Duodenal mucosa (tissue), 2 donors: ENCODE results near the gene OXA1L.

ENCODE experiments used
- H3K27ac ChIP-seq: one replicate; pipeline ENCODE4 v1.7.0; 2013; ENCODE audit warnings: low read depth, low read length
- H3K27me3 ChIP-seq, 2 donors: one replicate each; pipeline ENCODE4 v1.7.0; 2013; ENCODE audit warnings: low read length in 2 of 2, control low read depth in 1 of 2; ENCODE audit not compliant: insufficient read depth in 2 of 2, control insufficient read depth in 1 of 2
- H3K36me3 ChIP-seq, 2 donors: one replicate each; pipeline ENCODE4 v1.7.0; 2013; ENCODE audit warnings: low read length in 2 of 2, control low read depth in 1 of 2; ENCODE audit not compliant: insufficient read depth in 2 of 2, control insufficient read depth in 1 of 2
- H3K4me1 ChIP-seq, 2 donors: one replicate each; pipeline ENCODE4 v1.7.0; 2013; ENCODE audit warnings: low read length in 2 of 2, control low read depth in 1 of 2; ENCODE audit not compliant: insufficient read depth in 2 of 2, control insufficient read depth in 1 of 2
- H3K4me3 ChIP-seq, 2 donors: one replicate each; pipeline ENCODE4 v1.7.0; 2013; ENCODE audit warnings: low read length in 2 of 2, low read depth in 1 of 2
- H3K9ac ChIP-seq, 2 donors: one replicate each; pipeline ENCODE4 v1.7.0; 2013; ENCODE audit warnings: low read length in 2 of 2, low read depth in 1 of 2
- H3K9me3 ChIP-seq, 2 donors: one replicate each; pipeline ENCODE4 v1.7.0; 2013; ENCODE audit warnings: low read length in 2 of 2, control low read depth in 1 of 2; ENCODE audit not compliant: control insufficient read depth in 1 of 2

The OXA1L gene

GRCh38 chr14:22807432-22808087 lies 41.1 kb downstream of the OXA1L start:
- H3K27ac ChIP-seq, result no peak overlapping the region
- H3K9me3 ChIP-seq, result no peaks in the 10 kb centered on the region
- H3K36me3 ChIP-seq, result no peaks in the 10 kb centered on the region
- H3K4me3 ChIP-seq, result no peak overlapping the region
- no peaks in the 10 kb centered on the region for H3K27me3 ChIP-seq
- peaks cover 21 to 23% of the 10 kb centered on the region in 2 donors for H3K4me1 ChIP-seq
- no peak overlapping the region for H3K9ac ChIP-seq

GRCh38 chr14:22808388-22809209 lies 42.1 kb downstream of the OXA1L start:
- Histone ChIP-seq H3K9me3 (no peaks in the 10 kb centered on the region), H3K27ac (peak overlapping the region; percentile 32)

DNA sequence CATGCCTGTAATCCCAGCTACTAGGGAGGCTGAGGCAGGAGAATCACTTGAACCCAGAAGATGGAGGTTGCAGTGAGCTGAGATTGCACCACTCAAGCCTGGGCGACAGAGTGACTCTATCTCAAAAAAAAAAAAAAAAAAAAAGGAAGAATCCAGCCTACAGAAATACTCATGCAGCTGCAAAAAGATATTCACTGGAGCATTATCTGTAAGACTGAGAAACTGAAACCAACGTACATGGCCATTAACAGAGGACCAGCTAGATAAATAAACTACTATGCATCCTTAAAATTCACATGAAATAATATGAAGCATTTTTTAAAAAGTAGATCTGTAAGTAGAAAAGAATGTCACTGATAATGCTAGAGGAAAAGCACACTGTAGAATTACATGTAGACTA lies 45.2 kb downstream of the OXA1L start:
- H3K4me1 ChIP-seq, result peaks cover 38 to 39% of the 10 kb centered on the region in 2 donors
- no peak overlapping the region for H3K9ac ChIP-seq
- H3K27me3 ChIP-seq, result no peaks in the 10 kb centered on the region
- no peak overlapping the region for H3K27ac ChIP-seq
- no peaks in the 10 kb centered on the region for H3K36me3 ChIP-seq
- no peak overlapping the region for H3K4me3 ChIP-seq
- H3K9me3 ChIP-seq, result no peaks in the 10 kb centered on the region

More at GRCh38 chr14:22808388-22809209, 42.1 kb downstream of the OXA1L start:
- no peaks in the 10 kb centered on the region for H3K27me3 ChIP-seq
- no peaks in the 10 kb centered on the region for H3K36me3 ChIP-seq
- H3K4me1 ChIP-seq, result peaks cover 21 to 25% of the 10 kb centered on the region in 2 donors
- H3K9ac ChIP-seq, result no peak overlapping the region
- H3K4me3 ChIP-seq, result peak overlapping the region; percentile 22 to 55

DNA sequence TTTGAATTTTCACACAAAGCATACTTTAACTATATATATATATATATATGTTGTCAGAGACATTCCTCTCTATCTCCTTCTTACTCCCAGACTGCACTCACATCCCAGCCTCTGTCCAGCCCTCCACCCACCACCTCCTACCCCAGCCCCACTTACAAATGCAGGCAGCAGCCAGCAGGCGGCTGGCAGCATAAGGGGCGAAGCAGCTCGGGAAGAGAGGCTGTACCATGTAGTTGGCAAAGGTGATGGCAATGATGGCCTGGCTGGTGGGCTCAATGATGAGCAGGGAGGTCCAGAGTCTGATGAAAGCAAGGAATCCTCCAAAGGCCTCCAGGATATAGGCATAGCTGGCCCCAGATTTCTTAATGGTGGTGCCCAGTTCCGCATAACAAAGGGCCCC lies 46.3 kb downstream of the OXA1L start:
- Histone ChIP-seq H3K36me3 (no peaks in the 10 kb centered on the region), H3K27me3 (no peaks in the 10 kb centered on the region), H3K4me1 (peaks cover 37% of the 10 kb centered on the region in 2 donors), H3K9ac (no peak overlapping the region), H3K27ac (no peak overlapping the region), H3K4me3 (peak overlapping the region in 1 of 2 donors; percentile 26), H3K9me3 (no peaks in the 10 kb centered on the region)

DNA sequence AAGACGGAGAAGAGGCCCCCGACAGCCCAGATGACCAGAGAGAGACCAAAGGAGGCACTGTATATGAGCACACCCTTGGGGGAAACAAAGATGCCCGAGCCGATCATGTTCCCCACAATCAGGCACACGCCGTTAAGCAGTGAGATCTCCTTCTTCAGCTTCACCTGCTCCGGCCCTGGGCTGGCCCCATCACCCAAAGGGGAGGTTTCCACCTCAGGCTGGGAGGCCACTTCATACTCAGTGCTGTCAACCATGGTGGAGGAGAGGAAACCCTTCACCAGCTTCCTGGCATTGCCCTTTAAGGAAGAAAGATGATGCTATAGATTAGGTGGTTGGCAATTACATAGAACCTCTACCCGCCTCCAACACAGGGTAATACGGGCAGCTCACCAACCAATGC lies 46.7 kb downstream of the OXA1L start:
- Histone ChIP-seq H3K27ac (no peak overlapping the region), H3K36me3 (no peaks in the 10 kb centered on the region), H3K9me3 (no peaks in the 10 kb centered on the region), H3K4me1 (peaks cover 37% of the 10 kb centered on the region in 2 donors), H3K4me3 (peak overlapping the region in 1 of 2 donors; percentile 26), H3K27me3 (no peaks in the 10 kb centered on the region), H3K9ac (no peak overlapping the region)

DNA sequence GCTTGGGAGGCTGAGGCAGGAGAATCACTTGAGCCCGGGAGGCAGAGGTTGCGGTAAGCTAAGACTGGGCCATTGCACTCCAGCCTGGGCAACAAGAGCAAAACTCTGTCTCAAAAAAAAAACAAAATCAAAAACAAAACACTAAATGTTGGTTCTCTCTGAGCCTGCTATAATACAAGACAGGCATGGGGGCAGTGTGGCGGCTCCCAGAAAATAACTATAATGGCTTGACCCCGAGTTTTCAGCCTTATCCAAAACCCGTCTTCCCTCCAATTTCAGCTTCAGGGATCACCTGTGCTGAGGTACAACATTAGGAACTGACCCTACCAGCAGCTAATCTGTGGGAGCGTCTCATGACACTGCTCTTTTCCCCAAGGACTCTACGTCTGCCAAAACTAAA lies 47.9 kb downstream of the OXA1L start:
- H3K27me3 ChIP-seq, result no peaks in the 10 kb centered on the region
- H3K4me3 ChIP-seq, result peak overlapping the region; percentile 63
- H3K9ac ChIP-seq, result peak overlapping the region in 1 of 2 donors; percentile 68
- no peaks in the 10 kb centered on the region for H3K9me3 ChIP-seq
- no peak overlapping the region for H3K27ac ChIP-seq
- no peaks in the 10 kb centered on the region for H3K36me3 ChIP-seq
- peaks cover 37 to 42% of the 10 kb centered on the region in 2 donors for H3K4me1 ChIP-seq

- Histone ChIP-seq H3K9me3 (no peaks in the 10 kb centered on the region), H3K4me1 (peaks cover 45 to 49% of the 10 kb centered on the region in 2 donors), H3K36me3 (no peaks in the 10 kb centered on the region), H3K27me3 (no peaks in the 10 kb centered on the region), H3K27ac (peak within 1 kb of the TSS; percentile 65), H3K4me3 (peak within 1 kb of the TSS; percentile 63), H3K9ac (peak within 1 kb of the TSS; percentile 42 to 68)
Measured at GRCh38 chr14:22814941-22815713, 48.6 kb downstream of the OXA1L start, which contains the start of gene SLC7A7. SLC7A7 (minus strand) TSS chr14:22815435; CDS start chr14:22813398, 2,037 bp downstream.

- peak overlapping the region; percentile 72 for H3K27ac ChIP-seq
- no peaks in the 10 kb centered on the region for H3K36me3 ChIP-seq
- peaks cover 60 to 64% of the 10 kb centered on the region in 2 donors for H3K4me1 ChIP-seq
- peak overlapping the region; percentile 64 to 66 for H3K4me3 ChIP-seq
- H3K9ac ChIP-seq, result peak overlapping the region; percentile 63 to 67
- H3K9me3 ChIP-seq, result no peaks in the 10 kb centered on the region
- H3K27me3 ChIP-seq, result no peaks in the 10 kb centered on the region
Measured at GRCh38 chr14:22819151-22819988, 52.9 kb downstream of the OXA1L start.

GRCh38 chr14:22820731-22821130 lies 54.2 kb downstream of the OXA1L start:
- Histone ChIP-seq H3K27ac (peak overlapping the region; percentile 79), H3K36me3 (no peaks in the 10 kb centered on the region), H3K27me3 (no peaks in the 10 kb centered on the region), H3K9ac (peak overlapping the region; percentile 20 to 74), H3K4me3 (peak overlapping the region; percentile 24 to 58), H3K9me3 (no peaks in the 10 kb centered on the region), H3K4me1 (peaks cover 52 to 53% of the 10 kb centered on the region in 2 donors)
